ENCODE measurements around the gene LPP.

DNA sequence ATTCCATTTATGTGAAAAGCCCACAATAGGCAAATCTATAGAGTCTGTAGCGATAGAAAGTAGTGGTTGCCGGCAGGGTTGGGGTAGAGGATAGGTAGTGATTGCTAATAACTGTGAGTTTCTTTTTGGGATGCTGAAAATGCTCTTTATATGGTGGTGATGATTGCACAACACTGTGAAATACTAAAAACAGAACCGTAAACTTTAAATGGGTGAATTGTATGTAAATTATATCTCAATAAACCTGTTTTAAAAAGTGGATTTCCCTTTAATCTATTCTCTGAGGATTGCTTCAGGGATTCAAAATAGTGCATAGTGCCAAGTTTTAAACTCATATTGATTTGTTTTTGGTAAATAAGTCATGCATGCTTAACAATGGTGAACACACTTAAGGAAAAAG, 140.2 kb downstream of the LPP start:
- TF ChIP-seq, protein P1, sequence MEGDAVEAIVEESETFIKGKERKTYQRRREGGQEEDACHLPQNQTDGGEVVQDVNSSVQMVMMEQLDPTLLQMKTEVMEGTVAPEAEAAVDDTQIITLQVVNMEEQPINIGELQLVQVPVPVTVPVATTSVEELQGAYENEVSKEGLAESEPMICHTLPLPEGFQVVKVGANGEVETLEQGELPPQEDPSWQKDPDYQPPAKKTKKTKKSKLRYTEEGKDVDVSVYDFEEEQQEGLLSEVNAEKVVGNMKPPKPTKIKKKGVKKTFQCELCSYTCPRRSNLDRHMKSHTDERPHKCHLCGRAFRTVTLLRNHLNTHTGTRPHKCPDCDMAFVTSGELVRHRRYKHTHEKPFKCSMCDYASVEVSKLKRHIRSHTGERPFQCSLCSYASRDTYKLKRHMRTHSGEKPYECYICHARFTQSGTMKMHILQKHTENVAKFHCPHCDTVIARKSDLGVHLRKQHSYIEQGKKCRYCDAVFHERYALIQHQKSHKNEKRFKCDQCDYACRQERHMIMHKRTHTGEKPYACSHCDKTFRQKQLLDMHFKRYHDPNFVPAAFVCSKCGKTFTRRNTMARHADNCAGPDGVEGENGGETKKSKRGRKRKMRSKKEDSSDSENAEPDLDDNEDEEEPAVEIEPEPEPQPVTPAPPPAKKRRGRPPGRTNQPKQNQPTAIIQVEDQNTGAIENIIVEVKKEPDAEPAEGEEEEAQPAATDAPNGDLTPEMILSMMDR (IDR thresholded peaks at IDR 0.05): no peak
- TF ChIP-seq POLR2A (IDR thresholded peaks at IDR 0.05): no peak
- no peak for TF ChIP-seq EP300 (IDR thresholded peaks at IDR 0.05)

Data from tibial nerve (tissue), 4 donors.